Tibial nerve (tissue), 4 donors: ENCODE data around the gene DHCR7. TPM values are rescaled to one million over a fixed set of nuclear protein-coding genes. Genes with fewer than 3 reads are reported as not detected.

ENCODE experiments used
- DNase-seq, 2 donors: peaks; one replicate each; pipeline ENCODE4 v3.0.0-alpha.2; 2019; ENCODE audit warnings: low spot score in 2 of 2
- H3K27ac ChIP-seq, 4 donors: fragments of 200-600 bp; sonication (generic) in 3 of 4; one replicate each; pipeline ENCODE4 v1.5.1; 2017 to 2019; ENCODE audit warnings: mild to moderate bottlenecking in 1 of 4
- H3K27me3 ChIP-seq, 2 donors: fragments of 200-600 bp; sonication (generic) in 1 of 2; one replicate each; pipeline versions ENCODE4 v1.5.1 to v1.6.0; 2017 to 2019
- H3K36me3 ChIP-seq, 3 donors: fragments of 200-600 bp; sonication (generic); one replicate each; pipeline ENCODE4 v1.5.1; 2018 to 2019
- H3K4me1 ChIP-seq, 4 donors: fragments of 200-600 bp; sonication (generic) in 3 of 4; one replicate each; pipeline ENCODE4 v1.5.1; 2017 to 2019
- H3K4me3 ChIP-seq, 4 donors: fragments of 200-600 bp; sonication (generic) in 3 of 4; one replicate each; pipeline ENCODE4 v1.5.1; 2017 to 2019; ENCODE audit warnings: mild to moderate bottlenecking in 1 of 4, moderate library complexity in 1 of 4
- H3K9me3 ChIP-seq, 4 donors: fragments of 200-600 bp; sonication (generic) in 3 of 4; one replicate each; pipeline ENCODE4 v1.5.1; 2017 to 2019
- EP300 ChIP-seq, 2 donors: sonication (generic); formaldehyde crosslinking; IDR thresholded peaks; one replicate each; pipeline ENCODE4 v1.6.1; 2017; ENCODE audit warnings: antibody characterized with exemption in 2 of 2, mild to moderate bottlenecking in 1 of 2
- POLR2A ChIP-seq, 2 donors: fragments of 450-650 bp; IDR thresholded peaks; one replicate each; pipeline ENCODE4 v1.6.1; 2017; ENCODE audit warnings: antibody characterized with exemption in 2 of 2, mild to moderate bottlenecking in 2 of 2, moderate library complexity in 2 of 2
- WGBS, 2 donors: methylation state at CpG; one replicate each; pipeline ENCODE4 v1.1.5; 2018; 5-methylcytosine and 5-hydroxymethylcytosine counted together
- total RNA-seq, 4 donors: library from RNA; depleted of rRNA; stranded (reverse); fragments of >200 nt; gene quantifications; one replicate each; pipeline ENCODE4 v1.1.0, GENCODE V29; 2016
- TF ChIP-seq, protein P1 (sequence below), 5 experiments: fragments of 200-600 bp in 3 of 5; fragments of 450-650 bp in 2 of 5; sonication (generic) in 3 of 5; IDR thresholded peaks; one replicate each; pipeline ENCODE4 v1.5.1; 2016 to 2019; ENCODE audit warnings: antibody characterized with exemption in 5 of 5, mild to moderate bottlenecking in 3 of 5, moderate library complexity in 2 of 5

Gene DHCR7
- 10 to 100 TPM; 10.3 to 17.3 (median 14.8) TPM for total RNA-seq

DNA sequence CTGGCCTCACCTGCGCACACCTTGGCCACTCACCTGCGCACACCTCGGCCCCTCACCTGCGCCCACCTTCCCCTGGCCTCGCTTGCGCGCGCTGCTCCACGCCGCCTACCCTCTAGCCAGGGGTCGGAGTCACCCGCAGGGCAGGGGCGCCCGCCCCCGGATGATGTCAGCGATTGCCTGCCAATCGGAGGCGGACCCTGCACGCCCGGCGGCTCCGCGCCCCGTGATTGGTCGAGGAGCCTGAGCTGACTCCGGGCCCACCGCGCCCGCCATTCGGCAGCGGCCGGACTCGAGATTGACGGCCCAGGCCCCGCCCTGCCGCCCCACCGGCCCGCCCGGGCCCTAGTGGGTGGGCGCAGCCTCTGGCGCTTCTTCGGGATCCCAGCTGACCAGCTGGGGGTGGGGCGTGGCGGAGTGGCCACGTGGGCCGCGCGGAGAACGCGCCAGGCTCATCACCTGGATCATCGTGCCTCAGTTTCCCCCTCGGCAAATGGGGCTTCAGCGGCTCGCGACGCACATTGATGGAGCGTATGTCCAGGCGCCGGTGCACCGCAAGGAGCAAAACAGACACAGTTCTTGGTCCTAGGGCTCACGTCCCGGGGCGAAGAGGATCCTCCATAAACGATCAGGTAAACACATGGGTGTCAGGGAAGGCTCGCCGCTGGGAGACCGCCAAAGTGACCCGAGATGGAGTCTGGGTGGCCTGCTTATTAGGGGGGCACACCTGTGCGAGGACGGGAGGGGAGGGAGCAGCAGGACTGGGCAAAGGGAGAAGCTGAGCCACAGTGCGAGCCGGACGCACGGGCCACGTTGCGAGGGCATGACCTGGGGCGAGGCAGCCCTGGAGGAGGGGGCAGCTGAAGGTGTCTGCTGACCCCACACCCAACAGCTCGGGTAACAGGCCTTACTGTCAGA is at the start of gene DHCR7:
Gene DHCR7, minus strand, starts transcription at position 137 of the 915 bp plus-strand sequence. CDS start 3,441 bp downstream, outside the sequence.
- peak; percentile 74 to 84 for DNase-seq
- Histone ChIP-seq H3K27me3 (no peaks in the 10 kb centered on the region), H3K36me3 (peaks cover 0 to 28% (median 3%) of the 10 kb centered on the region in 3 donors), H3K27ac (peak within 1 kb of the TSS; percentile 65 to 94 (median 82)), H3K4me3 (peak within 1 kb of the TSS; percentile 45 to 93 (median 78)), H3K4me1 (peaks cover 0 to 46% (median 16%) of the 10 kb centered on the region in 4 donors), H3K9me3 (peaks cover 0 to 2% (median 0%) of the 10 kb centered on the region in 4 donors)
- 2% methylated on average over 24 to 40 of the region's 78 CpGs for WGBS, 2 donors
- TF ChIP-seq, protein P1, sequence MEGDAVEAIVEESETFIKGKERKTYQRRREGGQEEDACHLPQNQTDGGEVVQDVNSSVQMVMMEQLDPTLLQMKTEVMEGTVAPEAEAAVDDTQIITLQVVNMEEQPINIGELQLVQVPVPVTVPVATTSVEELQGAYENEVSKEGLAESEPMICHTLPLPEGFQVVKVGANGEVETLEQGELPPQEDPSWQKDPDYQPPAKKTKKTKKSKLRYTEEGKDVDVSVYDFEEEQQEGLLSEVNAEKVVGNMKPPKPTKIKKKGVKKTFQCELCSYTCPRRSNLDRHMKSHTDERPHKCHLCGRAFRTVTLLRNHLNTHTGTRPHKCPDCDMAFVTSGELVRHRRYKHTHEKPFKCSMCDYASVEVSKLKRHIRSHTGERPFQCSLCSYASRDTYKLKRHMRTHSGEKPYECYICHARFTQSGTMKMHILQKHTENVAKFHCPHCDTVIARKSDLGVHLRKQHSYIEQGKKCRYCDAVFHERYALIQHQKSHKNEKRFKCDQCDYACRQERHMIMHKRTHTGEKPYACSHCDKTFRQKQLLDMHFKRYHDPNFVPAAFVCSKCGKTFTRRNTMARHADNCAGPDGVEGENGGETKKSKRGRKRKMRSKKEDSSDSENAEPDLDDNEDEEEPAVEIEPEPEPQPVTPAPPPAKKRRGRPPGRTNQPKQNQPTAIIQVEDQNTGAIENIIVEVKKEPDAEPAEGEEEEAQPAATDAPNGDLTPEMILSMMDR (IDR thresholded peaks at IDR 0.05) = peak in 2 of 5 experiments; percentile 24 to 36
- peak in 1 of 2 donors; percentile 49 for TF ChIP-seq POLR2A (IDR thresholded peaks at IDR 0.05)
- peak; percentile 31 to 76 for TF ChIP-seq EP300 (IDR thresholded peaks at IDR 0.05)

GRCh38 chr11:71496421-71496820 is 48.2 kb upstream of the DHCR7 start:
- no peak overlapping the region for H3K4me3 ChIP-seq
- WGBS, 2 donors = 98% methylated on average over 13 of the region's 13 CpGs
- H3K27ac ChIP-seq = no peak overlapping the region
- no peaks in the 10 kb centered on the region for H3K4me1 ChIP-seq
- no peaks in the 10 kb centered on the region for H3K9me3 ChIP-seq
- H3K27me3 ChIP-seq = no peaks in the 10 kb centered on the region
- TF ChIP-seq POLR2A (IDR thresholded peaks at IDR 0.05) (no peak), EP300 (IDR thresholded peaks at IDR 0.05) (no peak)
- TF ChIP-seq, protein P1 (IDR thresholded peaks at IDR 0.05) = no peak
- H3K36me3 ChIP-seq = peaks cover 0 to 100% (median 28%) of the 10 kb centered on the region in 3 donors
- no peak for DNase-seq

GRCh38 chr11:71495286-71496230 is 47.4 kb upstream of the DHCR7 start:
- H3K36me3 ChIP-seq = peaks cover 0 to 100% (median 31%) of the 10 kb centered on the region in 3 donors
- 90 to 91% methylated on average over 19 to 20 of the region's 20 CpGs for WGBS, 2 donors
- H3K9me3 ChIP-seq = no peaks in the 10 kb centered on the region
- no peak overlapping the region for H3K4me3 ChIP-seq
- H3K27me3 ChIP-seq = no peaks in the 10 kb centered on the region
- TF ChIP-seq EP300 (IDR thresholded peaks at IDR 0.05) (no peak), POLR2A (IDR thresholded peaks at IDR 0.05) (no peak)
- TF ChIP-seq, protein P1 (IDR thresholded peaks at IDR 0.05) = no peak
- no peaks in the 10 kb centered on the region for H3K4me1 ChIP-seq
- DNase-seq = no peak
- H3K27ac ChIP-seq = no peak overlapping the region

- Histone ChIP-seq H3K9me3 (no peaks in the 10 kb centered on the region), H3K36me3 (peaks cover 0 to 99% (median 17%) of the 10 kb centered on the region in 3 donors), H3K4me3 (no peak overlapping the region), H3K27ac (no peak overlapping the region), H3K4me1 (peaks cover 0 to 7% (median 0%) of the 10 kb centered on the region in 4 donors), H3K27me3 (no peaks in the 10 kb centered on the region)
- TF ChIP-seq EP300 (IDR thresholded peaks at IDR 0.05) = no peak
- TF ChIP-seq, protein P1 (IDR thresholded peaks at IDR 0.05) = no peak
- no peak for TF ChIP-seq POLR2A (IDR thresholded peaks at IDR 0.05)
- WGBS, 2 donors = 83 to 92% methylated on average over 9 of the region's 9 CpGs
- DNase-seq = no peak
Measured at GRCh38 chr11:71491940-71492339, 43.7 kb upstream of the DHCR7 start.
